Measurements from ENCODE around the gene SLC25A51. TPM values are rescaled to one million over a fixed set of nuclear protein-coding genes. Genes with fewer than 3 reads are reported as not detected.

SLC25A51 gene
- total RNA-seq, 4 donors from 2014 or later: 28.9 to 34.6 (median 31.6) TPM

DNA sequence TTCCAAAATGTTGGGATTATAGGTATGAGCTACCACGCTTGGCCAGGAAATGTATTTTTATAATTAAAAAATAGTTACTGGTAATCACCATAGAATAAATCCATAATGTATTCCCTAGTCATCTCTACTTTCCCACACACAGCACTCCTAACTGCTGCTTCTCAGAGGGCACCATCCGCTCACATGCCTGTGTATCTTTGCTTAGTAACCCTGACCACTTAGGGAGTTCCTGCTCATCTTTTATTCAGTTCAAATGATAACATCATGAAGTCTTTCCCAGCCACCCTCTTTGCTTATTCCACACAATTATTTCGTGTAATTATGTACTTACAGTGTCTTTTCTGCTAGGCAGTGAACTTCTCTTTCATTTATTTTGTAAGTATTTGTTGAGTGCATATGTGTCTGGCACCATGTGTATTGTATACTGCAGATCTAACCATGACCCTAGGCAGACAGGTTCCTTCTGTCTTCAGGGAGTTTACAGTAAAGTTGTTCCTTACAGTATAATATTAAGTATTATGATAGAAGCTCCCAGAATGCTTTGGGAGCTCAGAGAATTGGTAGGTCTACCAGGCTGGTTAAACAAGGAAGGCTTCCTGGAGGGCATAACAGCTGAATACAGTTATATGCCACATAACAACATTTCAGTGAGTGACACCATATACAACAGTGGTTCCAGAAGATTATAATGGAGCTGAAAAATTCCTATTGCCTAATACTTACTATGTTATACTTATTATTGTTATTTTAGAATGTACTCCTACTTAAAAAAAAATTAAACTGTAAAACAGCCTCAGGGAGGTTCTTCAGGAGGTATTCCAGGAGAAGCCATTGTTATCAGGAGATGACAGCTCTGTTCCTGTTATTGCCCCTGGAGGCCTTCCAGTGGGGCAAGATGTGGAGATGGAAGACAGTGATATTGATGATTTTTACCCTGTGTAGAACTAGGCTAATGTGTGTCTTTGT lies 64.1 kb downstream of the SLC25A51 start:
- TF ChIP-seq, protein P1, sequence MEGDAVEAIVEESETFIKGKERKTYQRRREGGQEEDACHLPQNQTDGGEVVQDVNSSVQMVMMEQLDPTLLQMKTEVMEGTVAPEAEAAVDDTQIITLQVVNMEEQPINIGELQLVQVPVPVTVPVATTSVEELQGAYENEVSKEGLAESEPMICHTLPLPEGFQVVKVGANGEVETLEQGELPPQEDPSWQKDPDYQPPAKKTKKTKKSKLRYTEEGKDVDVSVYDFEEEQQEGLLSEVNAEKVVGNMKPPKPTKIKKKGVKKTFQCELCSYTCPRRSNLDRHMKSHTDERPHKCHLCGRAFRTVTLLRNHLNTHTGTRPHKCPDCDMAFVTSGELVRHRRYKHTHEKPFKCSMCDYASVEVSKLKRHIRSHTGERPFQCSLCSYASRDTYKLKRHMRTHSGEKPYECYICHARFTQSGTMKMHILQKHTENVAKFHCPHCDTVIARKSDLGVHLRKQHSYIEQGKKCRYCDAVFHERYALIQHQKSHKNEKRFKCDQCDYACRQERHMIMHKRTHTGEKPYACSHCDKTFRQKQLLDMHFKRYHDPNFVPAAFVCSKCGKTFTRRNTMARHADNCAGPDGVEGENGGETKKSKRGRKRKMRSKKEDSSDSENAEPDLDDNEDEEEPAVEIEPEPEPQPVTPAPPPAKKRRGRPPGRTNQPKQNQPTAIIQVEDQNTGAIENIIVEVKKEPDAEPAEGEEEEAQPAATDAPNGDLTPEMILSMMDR (IDR thresholded peaks at IDR 0.05): no peak
- no peak for TF ChIP-seq POLR2A (IDR thresholded peaks at IDR 0.05)
- Histone ChIP-seq H3K4me1 (no peaks in the 10 kb centered on the region), H3K9me3 (no peaks in the 10 kb centered on the region), H3K4me3 (replicated peaks in 1 of 3) (no peak overlapping the region), H3K27ac (no peak overlapping the region), H3K36me3 (no peaks in the 10 kb centered on the region), H3K27me3 (no peaks in the 10 kb centered on the region)
- intact Hi-C loops (cut with DNase I): no loop called here
- WGBS, 2 donors: 95% methylated on average over 3 of the region's 3 CpGs
- DNase-seq: no peak

Small RNA genes lying within 50 kb of the gene (small RNA-seq; reads per million reads assigned to genes)
- not detected for gene RNU7-124P

Other genes starting within 250 kb of the SLC25A51 start
- 10 to 100 TPM in 1 of 4 donors, 1 to 10 TPM in 3; 3.5 to 11.3 (median 7.1) TPM for gene TRMT10B, start 150.3 kb downstream of the SLC25A51 start, total RNA-seq
- gene EXOSC3, start 119.1 kb downstream of the SLC25A51 start, total RNA-seq: 10 to 100 TPM; 39.9 to 53.1 (median 46.6) TPM
- 10 to 100 TPM; 25.1 to 56.5 (median 41.1) TPM for gene DCAF10, start 103.3 kb downstream of the SLC25A51 start, total RNA-seq
- gene SHB, start 165.1 kb upstream of the SLC25A51 start, total RNA-seq: 10 to 100 TPM; 18.4 to 27.5 (median 22.0) TPM